AG09319 (cell line): ENCODE results near the gene RHOF.

Experiments
- DNase-seq: peaks from one replicate; pipeline ENCODE4 v3.0.0-alpha.2; 2010; ENCODE audit warnings: low read depth; ENCODE audit errors: extremely low read depth
- CTCF ChIP-seq: IDR thresholded peaks from 2 replicates; pipeline ENCODE4 v1.5.1; 2011; ENCODE audit warnings: low read depth, mild to moderate bottlenecking, inconsistent platforms, low read length, moderate library complexity

The RHOF gene

GRCh38 chr12:121808623-121809022 lies 15.1 kb upstream of the RHOF start:
- DNase-seq: no peak
- no peak for TF ChIP-seq CTCF

DNA sequence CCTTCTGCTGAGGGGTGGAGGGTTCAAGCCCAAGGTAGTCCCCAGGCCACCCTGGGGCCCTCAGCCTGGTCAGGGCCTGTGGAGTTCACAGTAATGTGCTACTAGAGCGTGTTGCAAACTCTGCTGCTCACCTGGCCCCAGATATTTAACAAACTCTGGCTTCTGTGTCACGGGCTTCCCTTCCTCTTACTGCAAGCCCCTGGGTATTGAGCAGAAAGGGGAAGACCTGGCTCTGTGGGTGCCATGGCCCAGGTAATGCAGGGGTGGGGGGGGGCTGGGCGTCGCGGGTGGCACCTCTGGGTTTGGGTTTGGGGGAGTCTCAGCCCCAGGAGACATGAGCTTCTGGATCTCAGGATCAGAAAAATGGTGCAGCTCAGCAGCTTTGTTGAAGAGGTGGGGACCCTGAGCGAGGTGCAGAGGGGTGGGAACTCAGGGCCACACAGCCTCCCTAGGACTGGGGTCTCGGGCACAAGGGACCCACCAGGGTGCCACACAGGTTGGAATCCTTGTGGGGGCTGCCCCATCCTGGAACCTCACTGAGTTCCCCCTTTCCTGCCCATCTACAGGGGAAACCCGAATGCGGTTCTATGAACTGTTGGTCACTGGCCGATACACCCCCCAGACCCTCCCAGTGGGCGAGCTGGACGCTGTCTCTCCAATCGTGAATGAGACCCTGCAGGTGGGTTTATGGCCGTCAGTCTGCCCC lies 14.3 kb upstream of the RHOF start:
- TF ChIP-seq CTCF: no peak
- no peak for DNase-seq

GRCh38 chr12:121806546-121807423 lies 13.3 kb upstream of the RHOF start:
- TF ChIP-seq CTCF: no peak
- DNase-seq: no peak

GRCh38 chr12:121806009-121806545 lies 12.6 kb upstream of the RHOF start:
- no peak for DNase-seq
- no peak for TF ChIP-seq CTCF

DNA sequence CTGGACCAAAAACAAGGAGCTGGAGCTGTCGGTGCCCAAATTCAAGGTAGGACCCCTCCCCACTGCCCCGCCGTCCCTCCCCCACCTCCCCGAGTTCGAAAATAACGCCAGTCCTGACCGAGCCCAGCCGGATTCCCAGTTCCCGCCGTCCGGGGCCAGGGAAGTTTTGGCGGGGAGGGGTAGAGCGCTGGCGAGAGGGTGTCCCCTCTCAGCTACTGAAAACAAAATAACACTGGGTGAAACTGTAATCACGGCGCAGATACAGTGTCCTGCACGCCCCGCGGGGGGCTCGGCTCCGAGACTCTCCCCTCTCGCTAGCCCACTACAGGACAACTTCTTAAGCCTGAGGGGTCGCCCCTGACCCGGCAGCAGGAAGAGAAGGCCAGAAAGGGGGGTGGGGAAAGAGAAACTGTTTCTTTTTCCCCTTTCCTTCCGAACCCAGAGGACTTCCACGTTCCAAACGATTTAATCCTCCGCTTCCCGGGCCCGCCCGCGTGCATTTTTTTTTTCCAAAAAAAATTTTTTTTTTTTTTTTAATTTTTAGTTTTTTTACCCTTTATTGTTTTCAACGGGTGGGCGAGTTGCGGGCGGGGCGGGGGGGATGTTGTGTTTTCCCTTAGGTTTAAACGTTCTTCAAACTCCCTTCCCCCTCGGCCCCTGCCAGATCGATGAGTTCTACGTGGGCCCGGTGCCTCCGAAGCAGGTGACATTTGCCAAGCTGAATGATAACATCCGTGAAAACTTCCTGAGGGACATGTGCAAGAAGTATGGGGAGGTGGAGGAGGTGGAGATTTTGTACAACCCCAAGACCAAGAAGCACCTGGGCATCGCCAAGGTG lies 11.9 kb upstream of the RHOF start:
- no peak for TF ChIP-seq CTCF
- no peak for DNase-seq

GRCh38 chr12:121804417-121805111 lies 11.1 kb upstream of the RHOF start:
- no peak for TF ChIP-seq CTCF
- no peak for DNase-seq
